GM18858 (cell line): ENCODE data around the gene BMP10.

Experiments
- ATAC-seq: cut with Tn5 transposase; IDR thresholded peaks from one replicate; pipeline ENCODE4 v1.9.1; 2021; ENCODE audit not compliant: unreplicated experiment

Gene BMP10

GRCh38 chr2:68824831-68825230, 46.4 kb downstream of the BMP10 start:
- no peak for ATAC-seq

- ATAC-seq, result no peak
Measured at GRCh38 chr2:68822207-68822872, 48.9 kb downstream of the BMP10 start.

GRCh38 chr2:68819556-68819955, 51.6 kb downstream of the BMP10 start:
- ATAC-seq, result no peak

- no peak for ATAC-seq
Measured at GRCh38 chr2:68817306-68817705, 53.9 kb downstream of the BMP10 start.
